IMR-90 (cell line): ENCODE data around the gene HLA-DRB1. TPM values are rescaled to one million over a fixed set of nuclear protein-coding genes. Genes with fewer than 3 reads are reported as not detected.

Experiments used
- ATAC-seq: fragments of 200-7000 bp; cut with Tn5 transposase; 2 replicates; pipeline ENCODE4 v1.9.1; 2020; ENCODE audit warnings: low read depth, mild to moderate bottlenecking, moderate library complexity
- BruUV-seq: library from RNA; stranded (reverse); fragments of 400-500 nt; replicated peaks from 2 replicates; lab custom pipeline; 2021; lab: Mats Ljungman, UMichigan
- CTCF ChIA-PET: fragments of 300-600 bp; formaldehyde crosslinking; extraction: SDS; loops from one replicate; lab custom pipeline; 2021; ENCODE audit warnings: antibody characterized with exemption; lab: Yijun Ruan, JAX
- POLR2A ChIA-PET: fragments of 300-600 bp; sonication (Branson Sonifier 250); formaldehyde crosslinking; loops from one replicate; lab custom pipeline; 2022; ENCODE audit warnings: antibody characterized with exemption; ENCODE audit not compliant: unreplicated experiment; lab: Charles Lee
- DNase-seq: peaks from one replicate; pipeline ENCODE4 v3.0.0; 2013
- H2AFZ ChIP-seq: replicated peaks from 2 replicates; pipeline ENCODE3; 2013; ENCODE audit warnings: low read length, mild to moderate bottlenecking; ENCODE audit not compliant: poor library complexity
- H2AK5ac ChIP-seq: 2 replicates; pipeline ENCODE4 v1.6.1; 2013; ENCODE audit warnings: low read depth, low read length, inconsistent platforms
- H2AK9ac ChIP-seq: replicated peaks from 2 replicates; pipeline ENCODE3; 2013; ENCODE audit warnings: mild to moderate bottlenecking, low read depth, low read length, moderate library complexity; ENCODE audit not compliant: poor library complexity
- H2BK120ac ChIP-seq: 2 replicates; pipeline ENCODE4 v1.6.1; 2013; ENCODE audit warnings: low read depth, low read length, inconsistent platforms
- H2BK15ac ChIP-seq: 3 replicates; pipeline ENCODE4 v1.6.1; 2013; ENCODE audit warnings: low read depth, low read length, inconsistent platforms
- H2BK20ac ChIP-seq: 2 replicates; pipeline ENCODE4 v1.6.1; 2013; ENCODE audit warnings: low read depth, mild to moderate bottlenecking, inconsistent platforms, low read length, moderate library complexity
- H2BK5ac ChIP-seq: 2 replicates; pipeline ENCODE4 v1.6.1; 2013; ENCODE audit warnings: mild to moderate bottlenecking, low read depth, low read length, inconsistent platforms; ENCODE audit not compliant: poor library complexity, severe bottlenecking
- H3K14ac ChIP-seq: replicated peaks from 2 replicates; pipeline ENCODE4 v1.6.1; 2013; ENCODE audit warnings: low read depth, low read length, inconsistent platforms
- H3K18ac ChIP-seq: 2 replicates; pipeline ENCODE4 v1.6.1; 2013; ENCODE audit warnings: low read depth, low read length, control low read depth
- H3K23ac ChIP-seq: 2 replicates; pipeline ENCODE4 v1.6.1; 2013; ENCODE audit warnings: low read depth, low read length, inconsistent platforms
- H3K27ac ChIP-seq: 2 replicates; pipeline ENCODE4 v1.5.1; 2013; ENCODE audit warnings: mild to moderate bottlenecking, control low read depth, low read length; ENCODE audit not compliant: insufficient read depth
- H3K27me3 ChIP-seq: 2 replicates; pipeline ENCODE4 v1.6.1; 2013; ENCODE audit warnings: low read length; ENCODE audit not compliant: control insufficient read depth, insufficient read depth
- H3K36me3 ChIP-seq: 2 replicates; pipeline ENCODE4 v1.6.1; 2013; ENCODE audit warnings: low read length, mixed read lengths; ENCODE audit not compliant: control insufficient read depth, insufficient read depth
- H3K4ac ChIP-seq: 2 replicates; pipeline ENCODE4 v1.6.1; 2013; ENCODE audit warnings: low read depth, low read length, inconsistent platforms
- H3K4me1 ChIP-seq: 2 replicates; pipeline ENCODE4 v1.6.1; 2013; ENCODE audit warnings: low read length, mixed read lengths; ENCODE audit not compliant: control insufficient read depth, insufficient read depth
- H3K4me2 ChIP-seq: 2 replicates; pipeline ENCODE4 v1.6.1; 2013; ENCODE audit warnings: low read depth, mild to moderate bottlenecking, control low read depth, low read length, moderate library complexity
- H3K4me3 ChIP-seq: 2 replicates; pipeline ENCODE4 v1.5.1; 2013; ENCODE audit warnings: low read depth, mild to moderate bottlenecking, control low read depth, low read length, moderate library complexity; ENCODE audit not compliant: insufficient read depth
- H3K56ac ChIP-seq: 2 replicates; pipeline ENCODE4 v1.6.1; 2013; ENCODE audit warnings: low read length, inconsistent platforms; ENCODE audit not compliant: insufficient read depth; ENCODE audit errors: extremely low read depth
- H3K79me1 ChIP-seq, 2 experiments: 2 replicates each; pipeline ENCODE4 v1.6.1; 2013; ENCODE audit warnings: low read length in 2 of 2, inconsistent platforms in 1 of 2, low read depth in 1 of 2
- H3K9ac ChIP-seq: 2 replicates; pipeline ENCODE4 v1.6.1; 2013; ENCODE audit warnings: low read depth, low read length, control low read depth
- H3K9me1 ChIP-seq: 2 replicates; pipeline ENCODE4 v1.6.1; 2013; ENCODE audit warnings: low read length, inconsistent platforms; ENCODE audit not compliant: insufficient read depth
- H3K9me3 ChIP-seq: 2 replicates; pipeline ENCODE4 v1.6.1; 2013; ENCODE audit warnings: low read length; ENCODE audit not compliant: control insufficient read depth, insufficient read depth
- H4K20me1 ChIP-seq: 2 replicates; pipeline ENCODE4 v1.6.1; 2013; ENCODE audit warnings: low read length, inconsistent platforms; ENCODE audit not compliant: insufficient read depth
- H4K5ac ChIP-seq: 2 replicates; pipeline ENCODE4 v1.6.1; 2013; ENCODE audit warnings: mild to moderate bottlenecking, low read depth, low read length, control low read depth
- H4K8ac ChIP-seq, 2 experiments: 2 replicates each; pipeline ENCODE4 v1.6.1; 2013; ENCODE audit warnings: low read depth in 2 of 2, low read length in 2 of 2, control low read depth in 1 of 2, inconsistent platforms in 1 of 2
- H4K91ac ChIP-seq: 2 replicates; pipeline ENCODE4 v1.6.1; 2013; ENCODE audit warnings: low read depth, low read length, inconsistent platforms; ENCODE audit not compliant: insufficient read depth
- BHLHE40 ChIP-seq: fragments of 150-350 bp; IDR thresholded peaks from 2 replicates; pipeline ENCODE4 v1.6.1; 2016; ENCODE audit warnings: mild to moderate bottlenecking, low read depth, low read length
- CEBPB ChIP-seq: IDR thresholded peaks from 2 replicates; pipeline ENCODE4 v1.6.1; 2012; ENCODE audit warnings: low read depth, low read length, improper control_type of control experiment
- CHD1 ChIP-seq: IDR thresholded peaks from 2 replicates; pipeline ENCODE4 v1.6.1; 2012; ENCODE audit warnings: low read depth, low read length, improper control_type of control experiment
- CTCF ChIP-seq: conservative IDR thresholded peaks from 2 replicates; pipeline ENCODE4 v1.5.1; 2012; ENCODE audit warnings: mild to moderate bottlenecking, low read depth, low read length, improper control_type of control experiment
- ELK1 ChIP-seq: fragments of 150-350 bp; IDR thresholded peaks from 2 replicates; pipeline ENCODE4 v1.6.1; 2016; ENCODE audit warnings: low read depth, mild to moderate bottlenecking, low read length, moderate library complexity, borderline replicate concordance
- FOS ChIP-seq: fragments of 150-350 bp; IDR thresholded peaks from 2 replicates; pipeline ENCODE4 v1.6.1; 2016; ENCODE audit warnings: low read depth, low read length
- MAZ ChIP-seq: IDR thresholded peaks from 2 replicates; pipeline ENCODE4 v1.6.1; 2012; ENCODE audit warnings: low read depth, mild to moderate bottlenecking, low read length, improper control_type of control experiment, moderate library complexity, borderline replicate concordance
- MXI1 ChIP-seq: IDR thresholded peaks from 2 replicates; pipeline ENCODE4 v1.6.1; 2012; ENCODE audit warnings: low read depth, mild to moderate bottlenecking, low read length, moderate library complexity, borderline replicate concordance
- NFE2L2 ChIP-seq: fragments of 150-350 bp; IDR thresholded peaks from 2 replicates; pipeline ENCODE4 v1.6.1; 2016; ENCODE audit warnings: low read depth, mild to moderate bottlenecking, low read length
- POLR2A ChIP-seq: IDR thresholded peaks from 2 replicates; pipeline ENCODE4 v1.6.1; 2012; ENCODE audit warnings: mild to moderate bottlenecking, low read depth, low read length
- RAD21 ChIP-seq: IDR thresholded peaks from 2 replicates; pipeline ENCODE4 v1.6.1; 2012; ENCODE audit warnings: low read length, improper control_type of control experiment
- RFX5 ChIP-seq: IDR thresholded peaks from 2 replicates; pipeline ENCODE4 v1.8.0; 2012; ENCODE audit warnings: low read depth, mild to moderate bottlenecking, low read length, moderate library complexity
- SMC3 ChIP-seq: fragments of 150-350 bp; IDR thresholded peaks from 2 replicates; pipeline ENCODE4 v1.6.1; 2016; ENCODE audit warnings: low read depth, mild to moderate bottlenecking, antibody characterized with exemption, low read length, moderate library complexity
- WGBS, 2 experiments: methylation state at CpG; one replicate each; pipeline versions ENCODE4 v1.1.5 to v1.1.7; 2013; ENCODE audit warnings: missing lambda C conversion rate in 2 of 2; ENCODE audit not compliant: insufficient read length in 1 of 2; ENCODE audit errors: extremely low coverage in 2 of 2; 5-methylcytosine and 5-hydroxymethylcytosine counted together
- dilution Hi-C: fragments of 300-500 bp; cut with HindIII; formaldehyde crosslinking; loops from one replicate; pipeline ENCODE4 v1.14.3; 2018; ENCODE audit warnings: low sequenced_read_pairs; ENCODE audit not compliant: unreplicated experiment
- in situ Hi-C: fragments of 300-500 bp; cut with MboI; formaldehyde crosslinking; loops from 3 replicates; pipeline ENCODE4 v1.14.3; 2019; ENCODE audit warnings: low sequenced_read_pairs, inconsistent platforms, mixed read lengths
- intact Hi-C: fragments of 100-400 bp; cut with micrococcal nuclease; formaldehyde crosslinking; loops from 2 replicates; pipeline ENCODE4 v1.10.0; 2022
- polyA plus RNA-seq, 3 experiments: library from polyadenylated mRNA; depleted of rRNA; stranded (reverse); fragments of >200 nt; gene quantifications; 2 replicates each; pipeline ENCODE4 v1.2.3, GENCODE V29; 2012; ENCODE audit warnings: low replicate concordance in 1 of 3
- total RNA-seq: library from RNA; depleted of rRNA; stranded (reverse); fragments of >200 nt; gene quantifications from 2 replicates; pipeline ENCODE4 v1.2.3, GENCODE V29; 2012

Gene HLA-DRB1
- total and polyA plus RNA-seq, 2 of the 4 experiments (the other 2 are of a cell fraction), result not detected

GRCh38 chr6:32627249-32627648, 37.6 kb upstream of the HLA-DRB1 start:
- ChIA-PET CTCF (no interaction called here), POLR2A (no interaction called here)
- Histone ChIP-seq H3K18ac (no peak overlapping the region), H3K56ac (no peak overlapping the region), H4K5ac (no peak overlapping the region), H3K9me3 (no peaks in the 10 kb centered on the region), H2BK120ac (no peak overlapping the region), H3K23ac (no peak overlapping the region), H2AK9ac (no peak overlapping the region), H3K36me3 (no peaks in the 10 kb centered on the region), H2AK5ac (no peak overlapping the region), H3K4ac (no peak overlapping the region), H3K14ac (no peak overlapping the region), H3K27ac (no peak overlapping the region), H3K79me1 (no peaks in the 10 kb centered on the region), H2BK5ac (no peak overlapping the region), H3K9me1 (no peaks in the 10 kb centered on the region), H4K91ac (no peak overlapping the region), H3K27me3 (no peaks in the 10 kb centered on the region), H3K4me1 (no peaks in the 10 kb centered on the region), H2BK15ac (no peak overlapping the region), H4K8ac (no peak overlapping the region), H4K20me1 (no peaks in the 10 kb centered on the region), H3K4me3 (no peak overlapping the region), H3K4me2 (no peak overlapping the region), H2BK20ac (no peak overlapping the region), H2AFZ (no peak overlapping the region), H3K9ac (no peak overlapping the region)
- intact Hi-C loops (no loop called here), dilution Hi-C loops (no loop called here), in situ Hi-C loops (no loop called here)
- WGBS, 2 experiments, result 0% methylated on average over 1 of the region's 3 CpGs; no CpG with 5 or more reads in 1 of the 2 experiments
- TF ChIP-seq MXI1 (no peak), FOS (no peak), CHD1 (no peak), MAZ (no peak), SMC3 (no peak), POLR2A (no peak), RAD21 (no peak), RFX5 (no peak), ELK1 (no peak), CTCF (no peak), NFE2L2 (no peak), BHLHE40 (no peak), CEBPB (no peak)
- DNase-seq, result no peak
- BruUV-seq, result no TSS peak
- no peak for ATAC-seq
